NCI-H2171 (cell line): ENCODE results near the gene TXNDC11.
A peak's percentile ranks its signal among the peaks of the same experiment; 100 is the strongest.

Experiments
- DNase-seq: peaks from one replicate; lab custom pipeline; 2025; lab: John Stamatoyannopoulos, UW

The TXNDC11 gene

GRCh38 chr16:11673091-11674000, 69.3 kb downstream of the TXNDC11 start:
- DNase-seq = no peak

DNA sequence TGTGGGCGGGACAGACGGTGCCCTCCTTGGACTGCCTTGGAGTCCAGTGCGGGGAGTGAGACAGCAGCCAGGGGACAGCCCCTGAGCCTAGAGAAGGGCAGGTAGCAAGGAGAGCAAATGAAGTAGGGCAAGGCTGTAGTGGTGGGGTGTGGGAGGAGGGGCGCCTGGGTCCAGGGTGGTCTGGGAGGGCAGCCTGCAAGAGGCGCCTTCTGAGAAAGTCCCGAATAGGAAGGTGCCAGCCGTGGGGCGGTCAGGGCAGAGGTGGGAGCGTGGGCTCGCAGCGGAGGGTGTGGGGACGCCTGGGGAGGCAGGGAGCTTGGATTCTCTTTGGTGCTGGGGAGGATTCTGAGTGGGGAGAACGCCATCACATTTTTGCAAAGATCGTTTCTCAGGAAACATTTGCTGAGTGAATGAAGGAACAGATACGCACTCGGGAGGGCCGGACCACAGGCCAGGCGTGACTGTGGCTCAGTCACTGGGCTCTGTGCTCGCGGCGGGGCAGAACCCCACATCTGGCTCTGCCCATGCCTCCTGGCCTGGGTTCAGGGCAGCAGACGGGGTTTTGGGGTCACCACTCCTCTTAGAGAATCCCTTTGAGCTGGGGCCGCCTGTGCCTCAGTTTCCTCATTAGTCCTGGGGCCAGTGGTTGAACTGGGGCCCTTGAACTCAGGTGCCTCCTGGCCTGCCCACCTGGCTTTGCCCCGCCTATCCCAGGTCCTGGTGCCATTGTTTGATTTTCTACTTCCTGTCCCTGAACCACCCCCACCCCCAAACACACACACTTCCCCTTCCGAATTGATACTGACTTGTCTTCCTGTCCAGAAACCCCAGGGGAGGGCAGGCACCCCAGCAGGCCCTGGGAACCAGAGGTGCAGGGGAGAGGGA, 70.2 kb downstream of the TXNDC11 start:
- DNase-seq = no peak

DNA sequence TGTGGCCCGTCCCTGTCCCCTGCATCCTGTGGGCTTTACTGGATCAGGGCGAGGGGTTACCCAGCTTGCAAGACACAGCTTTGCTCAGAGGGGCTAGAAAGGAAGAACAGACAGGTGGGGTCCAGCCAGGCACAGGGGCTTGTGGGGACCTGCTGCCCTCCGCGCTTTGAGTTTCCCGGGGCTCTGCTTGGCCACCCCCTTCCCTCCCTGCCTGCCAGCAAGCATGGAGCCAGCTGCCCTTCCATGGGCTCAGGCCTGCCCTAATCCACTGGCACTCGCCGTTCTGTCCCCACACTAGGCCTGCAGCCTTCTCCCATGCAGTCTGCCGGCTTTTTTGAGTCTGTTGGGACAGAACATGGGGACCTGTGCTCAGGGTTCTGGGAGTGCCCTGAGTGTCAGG, 71.0 kb downstream of the TXNDC11 start:
- DNase-seq = no peak

- DNase-seq = no peak
These were observed 71.4 kb downstream of the TXNDC11 start for GRCh38 chr16:11671271-11671670.

- DNase-seq = no peak
These were observed 72.2 kb downstream of the TXNDC11 start for GRCh38 chr16:11670171-11671131.

DNA sequence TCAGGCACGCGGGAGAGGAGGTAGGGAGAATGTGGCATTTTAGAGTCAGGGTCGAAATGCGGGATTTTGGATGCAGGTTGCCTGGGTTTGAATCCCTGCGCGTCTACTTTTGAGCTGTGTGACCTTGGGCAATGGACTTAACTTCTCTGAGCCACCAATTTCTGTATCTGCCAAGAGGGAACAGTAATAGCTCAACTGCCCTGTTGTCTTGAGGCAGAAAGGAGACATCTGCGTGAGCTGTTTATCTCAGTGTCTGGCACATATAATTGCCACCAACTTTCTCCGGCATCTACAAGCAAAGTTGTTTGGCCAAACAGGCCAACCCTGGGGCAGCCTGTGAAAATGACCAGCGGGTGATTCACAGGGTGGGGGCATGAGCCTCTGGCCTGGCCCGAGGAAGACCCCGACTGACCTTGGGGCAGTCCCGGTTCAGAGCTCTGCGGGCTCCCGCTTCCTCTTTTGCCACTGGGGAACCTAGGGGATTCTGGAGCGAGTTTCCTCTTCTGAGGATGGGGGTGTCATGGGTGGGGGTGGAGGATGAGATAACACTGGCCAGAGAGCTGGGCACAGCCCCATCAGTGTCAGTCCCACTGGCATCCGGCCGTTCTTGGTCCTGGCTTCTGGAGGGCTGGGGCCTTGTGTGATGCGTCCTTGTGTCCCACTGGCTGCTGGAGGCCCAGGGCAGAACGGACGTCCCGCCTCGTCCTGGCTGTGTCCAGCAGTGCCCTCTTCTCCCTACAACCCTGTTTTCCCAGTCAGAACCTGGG, 73.1 kb downstream of the TXNDC11 start:
- no peak for DNase-seq

GRCh38 chr16:11668623-11669379, 73.9 kb downstream of the TXNDC11 start:
- DNase-seq = peak; percentile 20

- peak; percentile 89 for DNase-seq
These were observed 74.6 kb downstream of the TXNDC11 start, which contains the start of gene SNN for GRCh38 chr16:11667824-11668622. TSS of gene SNN (plus strand) at chr16:11668455. CDS start at chr16:11676060, 7,605 bp downstream.

GRCh38 chr16:11667221-11667823, 75.3 kb downstream of the TXNDC11 start:
- no peak for DNase-seq

GRCh38 chr16:11666103-11667055, 76.3 kb downstream of the TXNDC11 start:
- peak; percentile 24 for DNase-seq

DNA sequence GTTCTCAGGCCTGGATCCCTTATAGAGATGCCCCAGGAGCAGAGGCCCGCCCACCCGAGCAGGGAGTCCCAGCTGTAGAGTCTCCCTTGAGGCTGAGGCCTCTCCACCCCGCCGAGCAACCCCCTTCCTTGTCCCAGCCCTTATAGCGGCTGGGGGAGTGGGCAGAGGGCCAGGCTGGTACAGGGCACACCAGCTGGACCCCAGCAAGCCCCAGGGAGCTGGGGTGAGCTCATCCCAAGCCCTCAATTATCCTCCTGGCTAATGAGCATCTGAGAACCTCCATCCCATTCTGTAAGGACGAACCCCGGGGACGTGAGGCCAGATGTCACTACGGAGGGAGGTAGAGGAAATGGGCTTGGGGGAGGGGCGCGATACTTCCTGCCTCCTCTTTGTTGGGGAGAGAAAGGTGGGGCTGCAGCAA, 77.6 kb downstream of the TXNDC11 start:
- DNase-seq = peak; percentile 87

GRCh38 chr16:11662582-11662981, 80.1 kb downstream of the TXNDC11 start:
- no peak for DNase-seq

DNA sequence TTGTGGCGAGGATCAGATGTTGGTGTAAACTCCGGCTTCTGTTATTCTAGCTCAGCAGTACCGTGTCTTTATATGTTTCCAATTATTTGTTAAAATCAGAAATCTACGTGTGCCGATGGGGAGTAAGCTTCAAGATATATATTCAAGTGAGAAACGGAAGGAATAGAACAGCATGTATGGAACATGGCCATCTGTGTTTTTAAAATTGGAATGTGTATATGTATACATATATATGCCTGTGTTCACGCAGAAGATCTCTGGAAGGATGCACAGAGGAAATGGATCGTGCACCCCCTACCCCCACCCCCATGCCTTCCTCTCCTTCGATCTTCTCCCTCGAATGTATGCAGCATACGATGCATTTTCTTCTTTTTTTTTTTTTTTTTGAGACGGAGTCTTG, 82.1 kb downstream of the TXNDC11 start:
- no peak for DNase-seq

DNA sequence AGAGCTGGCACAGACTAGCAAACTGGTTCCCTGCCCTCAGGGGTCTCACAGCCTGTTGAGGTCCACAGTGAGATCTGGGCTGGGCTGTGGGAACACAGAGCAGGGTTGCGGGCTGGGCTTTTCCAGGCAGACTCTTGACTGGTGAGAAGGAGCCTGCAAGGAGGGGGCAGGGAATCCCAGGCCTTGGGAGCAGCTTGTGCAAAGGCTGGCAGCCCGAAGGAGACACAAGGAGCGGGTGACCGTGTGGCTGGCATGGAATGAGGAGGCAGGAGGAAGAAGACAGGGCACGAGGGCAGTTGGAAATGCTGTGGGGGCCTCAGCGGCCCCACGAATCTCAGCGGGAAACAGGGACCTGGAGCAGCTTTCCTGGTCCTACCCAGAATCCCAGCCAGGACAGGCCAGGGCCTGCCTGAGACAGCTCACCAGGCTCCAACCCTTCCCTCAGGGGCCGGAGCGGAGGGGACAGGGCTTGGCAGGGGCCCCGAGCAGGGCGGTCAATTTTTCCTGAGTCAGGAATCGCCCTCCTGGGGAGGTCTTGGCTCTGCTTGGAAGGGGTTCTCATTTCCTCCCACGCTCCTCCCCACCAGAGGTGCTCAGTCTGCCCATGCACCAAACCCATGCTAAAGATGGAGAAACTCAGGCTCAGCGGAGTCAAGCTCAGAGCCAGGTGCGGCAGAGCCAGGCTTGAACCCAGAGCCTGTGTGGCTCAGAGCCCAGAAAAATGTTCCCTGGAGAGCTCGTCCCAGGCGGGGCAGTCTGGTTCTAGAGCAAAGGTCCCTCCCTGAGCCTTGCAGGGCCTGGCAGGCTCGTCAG, 83.6 kb downstream of the TXNDC11 start:
- no peak for DNase-seq

DNA sequence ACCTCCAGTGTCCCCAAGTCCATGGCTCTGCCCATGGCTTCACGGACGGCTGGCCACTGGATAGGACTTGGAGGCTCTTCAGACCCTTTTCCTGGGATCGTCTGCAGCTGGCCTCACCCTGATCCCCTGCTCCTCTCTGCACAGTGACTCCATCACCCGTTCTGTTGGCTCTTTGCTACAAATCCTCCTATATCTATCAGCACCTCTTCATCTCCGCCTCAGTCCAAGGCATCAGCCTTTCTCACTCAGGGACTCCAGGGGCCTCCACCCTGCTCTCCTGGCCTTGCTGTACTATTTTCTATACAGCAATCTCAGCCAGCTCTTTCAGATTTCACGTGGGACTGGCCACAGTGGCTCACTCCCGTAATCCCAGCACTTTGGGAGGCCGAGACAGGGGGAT, 85.1 kb downstream of the TXNDC11 start:
- no peak for DNase-seq

GRCh38 chr16:11655655-11656054, 87.0 kb downstream of the TXNDC11 start:
- DNase-seq = no peak

DNA sequence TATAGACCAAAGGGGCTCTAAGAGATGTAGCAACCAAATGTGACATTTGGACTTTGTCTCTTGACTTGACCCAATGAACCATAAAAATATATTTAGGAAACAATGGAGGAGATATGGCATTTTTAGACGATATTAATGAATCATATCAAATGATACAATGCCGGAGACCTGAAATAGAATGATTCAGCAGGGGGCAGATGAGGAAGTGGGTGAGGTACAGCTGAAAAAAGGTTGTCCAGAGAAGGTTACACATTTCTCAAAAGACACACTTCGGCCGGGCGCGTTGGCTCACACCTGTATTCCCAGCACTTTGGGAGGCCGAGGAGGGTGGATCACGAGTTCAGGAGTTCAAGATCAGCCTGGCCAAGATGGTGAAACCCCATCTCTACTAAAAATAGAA, 90.9 kb downstream of the TXNDC11 start:
- DNase-seq = no peak
